ENCODE data around the gene CDH11.

CDH11 gene, protein sequence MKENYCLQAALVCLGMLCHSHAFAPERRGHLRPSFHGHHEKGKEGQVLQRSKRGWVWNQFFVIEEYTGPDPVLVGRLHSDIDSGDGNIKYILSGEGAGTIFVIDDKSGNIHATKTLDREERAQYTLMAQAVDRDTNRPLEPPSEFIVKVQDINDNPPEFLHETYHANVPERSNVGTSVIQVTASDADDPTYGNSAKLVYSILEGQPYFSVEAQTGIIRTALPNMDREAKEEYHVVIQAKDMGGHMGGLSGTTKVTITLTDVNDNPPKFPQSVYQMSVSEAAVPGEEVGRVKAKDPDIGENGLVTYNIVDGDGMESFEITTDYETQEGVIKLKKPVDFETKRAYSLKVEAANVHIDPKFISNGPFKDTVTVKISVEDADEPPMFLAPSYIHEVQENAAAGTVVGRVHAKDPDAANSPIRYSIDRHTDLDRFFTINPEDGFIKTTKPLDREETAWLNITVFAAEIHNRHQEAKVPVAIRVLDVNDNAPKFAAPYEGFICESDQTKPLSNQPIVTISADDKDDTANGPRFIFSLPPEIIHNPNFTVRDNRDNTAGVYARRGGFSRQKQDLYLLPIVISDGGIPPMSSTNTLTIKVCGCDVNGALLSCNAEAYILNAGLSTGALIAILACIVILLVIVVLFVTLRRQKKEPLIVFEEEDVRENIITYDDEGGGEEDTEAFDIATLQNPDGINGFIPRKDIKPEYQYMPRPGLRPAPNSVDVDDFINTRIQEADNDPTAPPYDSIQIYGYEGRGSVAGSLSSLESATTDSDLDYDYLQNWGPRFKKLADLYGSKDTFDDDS

GRCh38 chr16:65121870-65122723 lies at the start of gene CDH11:
Gene CDH11, minus strand, starts transcription at chr16:65122063. Its CDS starts 117,194 bp downstream, at chr16:65004869.
- DNase-seq (ENCODE audit: low read depth), result no peak

- no peak for DNase-seq (ENCODE audit: low read depth)
Observed at GRCh38 chr16:65154321-65154720, 32.5 kb upstream of the CDH11 start.

DNA sequence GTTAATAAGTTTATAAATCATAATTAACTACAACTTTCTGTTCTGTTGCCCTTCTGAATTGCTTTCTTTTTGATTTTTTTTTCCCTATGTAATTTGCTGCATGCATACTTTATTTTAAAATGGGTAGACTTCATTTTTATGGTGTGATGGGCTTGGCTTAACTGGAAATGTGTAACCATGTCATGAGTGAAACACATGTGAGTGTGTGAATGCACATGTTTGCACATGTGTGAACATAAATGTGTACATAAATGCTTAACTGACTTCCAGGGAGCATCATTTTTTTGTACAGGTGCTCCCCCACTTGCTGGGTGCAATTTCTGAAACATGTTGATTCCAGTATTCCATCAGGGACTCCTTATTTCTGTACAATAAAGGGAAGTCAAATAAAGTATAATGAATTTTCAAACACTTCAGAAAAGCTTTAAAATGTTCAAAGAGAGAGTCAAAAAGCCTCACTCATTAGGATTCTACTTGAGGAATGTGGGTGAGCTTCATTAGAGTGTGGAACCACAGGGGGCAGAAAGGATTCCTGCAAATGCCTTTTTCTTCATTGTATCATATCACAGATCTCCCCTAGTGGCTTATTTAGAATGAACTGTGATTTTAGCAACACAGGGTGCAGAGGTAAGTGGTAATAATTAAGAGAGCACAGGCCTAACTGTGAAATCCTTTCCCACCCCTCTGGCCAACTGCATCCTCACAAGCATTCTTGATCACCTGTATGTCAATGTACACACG lies 31.7 kb upstream of the CDH11 start:
- no peak for DNase-seq (ENCODE audit: low read depth)

DNA sequence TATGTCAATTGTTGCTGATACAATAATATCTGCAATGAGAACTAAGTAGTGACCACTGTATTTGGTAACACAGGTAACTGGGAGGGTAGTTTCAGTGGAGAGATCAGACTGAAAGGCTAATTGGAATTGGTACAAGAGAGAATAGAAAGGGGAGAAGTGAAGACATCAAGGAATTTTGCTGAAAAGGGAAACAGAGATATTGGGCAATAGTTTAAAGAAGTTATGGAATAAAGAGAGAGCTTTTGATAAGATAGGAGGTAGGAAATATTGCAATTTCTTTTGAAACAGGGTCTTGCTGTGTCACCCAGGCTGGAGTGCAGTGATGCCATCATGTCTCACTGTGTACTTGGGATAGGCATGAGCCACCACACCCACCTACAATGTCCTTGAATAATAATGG lies 26.9 kb upstream of the CDH11 start:
- DNase-seq (ENCODE audit: low read depth), result no peak

DNA sequence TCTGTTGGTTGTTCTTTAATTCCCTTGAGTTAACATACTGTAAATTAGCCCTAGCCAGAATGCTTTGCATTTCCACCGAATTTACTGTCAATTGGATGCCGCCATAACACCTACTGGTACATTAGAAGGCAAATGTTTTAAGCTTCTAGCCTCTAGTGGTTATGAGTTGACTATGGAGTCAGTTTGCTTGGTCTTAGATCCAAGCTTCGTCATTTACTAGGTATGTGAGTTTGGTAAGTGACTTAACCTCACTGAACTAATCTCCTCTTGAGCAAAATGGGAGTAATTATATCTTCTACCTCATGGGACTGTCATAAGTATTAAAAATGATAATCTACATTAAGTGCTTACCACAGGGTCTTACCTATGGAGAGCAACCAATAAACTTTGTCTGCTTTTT lies 20.4 kb upstream of the CDH11 start:
- DNase-seq (ENCODE audit: low read depth), result no peak

DNA sequence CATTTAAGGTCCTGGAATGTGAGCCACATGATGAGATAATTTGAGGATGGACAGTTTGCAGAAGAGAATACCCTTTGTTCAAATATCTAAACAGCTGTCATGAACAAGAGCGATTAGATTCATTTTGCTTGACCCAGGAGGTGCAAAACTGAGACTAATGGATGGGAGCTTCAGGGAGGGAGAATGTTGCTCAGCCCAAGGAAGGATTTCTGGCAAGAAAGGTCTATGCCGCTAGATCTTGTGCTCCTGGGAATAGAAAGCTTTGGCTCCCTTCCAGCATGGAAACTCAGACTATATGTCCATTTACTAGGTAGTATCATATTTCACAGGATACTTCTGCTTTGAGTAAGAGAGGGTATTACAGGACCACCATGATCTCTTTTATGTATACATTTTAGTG lies 14.8 kb upstream of the CDH11 start:
- no peak for DNase-seq (ENCODE audit: low read depth)

- DNase-seq (ENCODE audit: low read depth), result no peak
Observed at GRCh38 chr16:65126845-65127624, 5.2 kb upstream of the CDH11 start.

GRCh38 chr16:65125871-65126270 lies 4.0 kb upstream of the CDH11 start:
- DNase-seq (ENCODE audit: low read depth), result no peak

DNA sequence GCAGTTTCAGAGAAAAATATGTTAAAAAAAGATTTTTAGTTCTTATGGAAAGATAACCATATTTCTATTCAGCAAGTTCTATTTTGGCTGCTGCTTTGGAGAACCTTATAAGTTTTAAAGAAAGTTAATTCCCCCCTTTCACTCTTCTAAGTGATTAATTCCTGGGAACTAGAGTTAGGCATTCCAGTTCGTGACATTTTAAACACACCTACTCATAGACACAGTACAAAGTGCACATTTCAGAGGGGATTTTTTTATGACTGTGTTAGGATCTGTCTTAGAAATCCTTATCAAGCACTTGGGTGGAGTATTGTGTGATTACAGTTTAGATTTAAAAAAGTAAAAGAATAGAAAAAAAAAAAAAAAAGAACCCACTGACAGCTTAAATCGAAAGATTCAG lies 3.5 kb upstream of the CDH11 start:
- DNase-seq (ENCODE audit: low read depth), result no peak

DNA sequence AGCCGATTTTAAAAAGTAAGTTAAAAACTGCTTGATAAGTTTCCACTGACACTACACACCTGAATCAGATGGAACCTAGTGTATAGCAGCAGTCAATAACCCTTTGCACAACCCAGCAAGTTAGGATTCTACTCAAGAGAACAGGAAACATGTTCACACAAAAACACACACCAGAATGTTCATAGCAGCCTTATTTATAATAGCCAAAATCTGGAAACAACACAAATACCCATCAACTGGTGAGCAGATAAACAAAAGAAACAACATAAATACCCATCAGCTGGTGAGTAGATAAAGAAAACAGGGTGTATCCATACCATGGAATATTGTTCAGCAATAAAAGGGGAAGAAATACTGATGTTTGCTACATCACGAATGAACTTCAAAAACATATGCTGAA lies 2.7 kb upstream of the CDH11 start:
- DNase-seq (ENCODE audit: low read depth), result no peak

DNA sequence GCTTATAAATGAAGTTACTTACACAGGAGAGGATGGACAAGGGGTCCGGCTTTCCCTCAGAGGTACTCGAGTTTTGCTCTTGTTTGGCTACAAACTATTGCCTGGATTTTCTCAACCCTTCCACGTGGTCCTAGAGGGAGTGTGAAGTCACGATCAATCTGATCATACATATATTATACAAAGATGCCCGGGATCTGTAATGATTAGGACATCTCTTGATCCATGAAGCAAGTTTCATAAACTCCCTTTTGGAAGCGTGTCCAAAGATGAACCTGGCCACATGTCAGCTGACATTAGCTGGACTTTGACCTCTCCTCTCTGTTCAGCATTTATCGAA lies 2.3 kb upstream of the CDH11 start:
- DNase-seq (ENCODE audit: low read depth), result no peak

GRCh38 chr16:65123396-65124211 lies 1.7 kb upstream of the CDH11 start:
- DNase-seq (ENCODE audit: low read depth), result no peak

- no peak for DNase-seq (ENCODE audit: low read depth)
Observed at GRCh38 chr16:65122724-65123395, 997 bp upstream of the CDH11 start.

- no peak for DNase-seq (ENCODE audit: low read depth)
Observed at GRCh38 chr16:65120831-65121721, 787 bp downstream of the CDH11 start.

- no peak for DNase-seq (ENCODE audit: low read depth)
Observed at GRCh38 chr16:65120461-65120830, 1.4 kb downstream of the CDH11 start.

DNA sequence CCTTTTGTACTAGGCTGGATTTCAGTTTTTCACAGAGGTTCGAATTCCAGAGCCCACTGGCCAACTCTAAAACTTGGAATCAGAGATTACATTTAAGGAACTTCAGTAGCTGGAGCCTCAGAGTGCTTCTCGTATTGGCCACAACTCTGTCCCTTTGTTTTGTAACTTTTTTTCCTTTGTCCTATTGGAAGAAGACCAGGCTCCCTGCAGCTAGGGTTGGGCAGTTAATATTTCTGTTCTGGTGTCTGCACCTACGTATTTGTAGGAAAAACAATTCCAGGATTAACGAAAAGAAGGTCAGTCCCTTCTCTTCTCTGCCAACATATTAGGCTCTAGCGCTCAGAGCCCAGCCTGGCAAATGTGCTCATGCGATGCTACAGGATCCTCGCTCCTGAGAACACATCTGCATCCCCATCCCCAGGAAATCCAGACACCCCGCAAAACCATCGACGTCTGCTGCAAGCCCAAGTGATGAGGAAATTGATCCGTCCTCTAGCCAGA lies 1.9 kb downstream of the CDH11 start:
- DNase-seq (ENCODE audit: low read depth), result no peak

DNA sequence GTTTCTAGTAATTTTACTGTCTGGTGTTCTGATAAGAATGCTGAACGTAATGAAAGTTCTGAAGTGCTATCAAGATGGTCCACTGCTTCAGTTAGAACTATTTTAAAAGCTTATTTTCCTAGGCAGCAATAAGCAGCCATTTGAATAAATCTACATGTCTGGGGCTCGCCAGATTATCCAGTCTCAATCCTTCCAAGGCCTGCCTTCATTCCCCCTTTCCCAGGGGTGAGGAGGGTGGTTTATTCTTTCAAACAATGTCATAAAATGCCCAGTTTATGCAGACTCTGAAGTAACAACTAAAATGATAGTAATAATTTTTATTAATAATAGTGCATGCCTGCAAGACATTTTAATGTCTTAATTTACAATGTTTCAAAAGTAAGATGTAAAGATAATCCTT lies 2.4 kb downstream of the CDH11 start:
- no peak for DNase-seq (ENCODE audit: low read depth)

DNA sequence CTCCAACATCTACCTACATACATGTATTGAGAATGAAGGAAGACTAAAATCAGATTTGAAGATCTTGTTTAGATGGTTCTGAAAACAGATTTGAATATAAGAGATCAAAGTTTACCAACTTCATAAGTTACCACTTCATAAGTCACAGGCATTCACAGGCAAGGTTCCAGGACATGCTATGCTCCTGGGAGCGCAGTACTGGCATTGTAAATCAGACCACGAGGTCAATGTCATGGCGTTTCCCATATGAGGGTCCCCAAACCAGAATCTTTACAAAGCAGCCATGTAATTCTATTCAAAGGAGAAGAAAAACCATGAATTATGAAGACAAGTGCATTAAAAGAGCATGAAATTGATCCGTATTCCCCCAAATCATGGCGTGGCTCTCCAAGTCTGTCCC lies 3.0 kb downstream of the CDH11 start:
- DNase-seq (ENCODE audit: low read depth), result no peak
